Stimulated activated CD4-positive, alpha-beta T cell treated with anti-CD3 and anti-CD28 coated beads, Interleukin-4, amount 100 ng/mL, for 1 hour (primary cell): ENCODE measurements around the gene ATL1.
A peak's percentile ranks its signal among the peaks of the same experiment; 100 is the strongest.
"Not testable (repeated sequence)": the region's sequence is repeated elsewhere in the genome, so short reads cannot be mapped to it uniquely, and the experiment has no call there.

Source experiments
- DNase-seq: peaks from one replicate; pipeline ENCODE4 v3.0.0-alpha.2; 2020

ATL1 gene

DNA sequence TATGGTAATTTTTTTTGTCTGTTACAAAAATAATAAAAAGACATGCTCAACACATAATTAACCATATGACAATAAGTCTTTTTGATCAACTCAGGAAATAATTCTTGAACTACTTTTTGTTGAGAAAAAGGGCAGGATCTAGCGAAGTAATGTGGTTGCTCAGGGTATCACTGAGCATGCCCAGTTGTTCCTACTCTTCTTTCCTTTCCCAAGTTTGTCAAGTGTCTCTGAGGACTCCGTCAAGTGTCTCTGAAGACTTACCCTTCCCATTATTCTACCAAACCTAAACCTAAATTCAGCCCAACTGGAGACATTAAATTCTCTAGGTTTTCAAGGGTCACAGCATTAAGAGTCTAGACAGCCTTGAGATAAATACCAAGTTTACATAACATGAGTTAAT is 104.6 kb downstream of the ATL1 start:
- DNase-seq, result not testable (repeated sequence)

GRCh38 chr14:50665300-50665699 is 105.4 kb downstream of the ATL1 start:
- DNase-seq, result not testable (repeated sequence)

GRCh38 chr14:50666772-50667683 is 107.1 kb downstream of the ATL1 start:
- peak; percentile 7 for DNase-seq

GRCh38 chr14:50667684-50667995 is 107.7 kb downstream of the ATL1 start:
- DNase-seq, result peak; percentile 29

- peak; percentile 63 for DNase-seq
Measured at GRCh38 chr14:50667996-50668825, 108.3 kb downstream of the ATL1 start, which contains the start of gene SAV1. Gene SAV1 (minus strand): TSS chr14:50668306. CDS start chr14:50667967, 339 bp downstream.

- DNase-seq, result no peak
Measured at GRCh38 chr14:50668826-50669143, 108.8 kb downstream of the ATL1 start.

DNA sequence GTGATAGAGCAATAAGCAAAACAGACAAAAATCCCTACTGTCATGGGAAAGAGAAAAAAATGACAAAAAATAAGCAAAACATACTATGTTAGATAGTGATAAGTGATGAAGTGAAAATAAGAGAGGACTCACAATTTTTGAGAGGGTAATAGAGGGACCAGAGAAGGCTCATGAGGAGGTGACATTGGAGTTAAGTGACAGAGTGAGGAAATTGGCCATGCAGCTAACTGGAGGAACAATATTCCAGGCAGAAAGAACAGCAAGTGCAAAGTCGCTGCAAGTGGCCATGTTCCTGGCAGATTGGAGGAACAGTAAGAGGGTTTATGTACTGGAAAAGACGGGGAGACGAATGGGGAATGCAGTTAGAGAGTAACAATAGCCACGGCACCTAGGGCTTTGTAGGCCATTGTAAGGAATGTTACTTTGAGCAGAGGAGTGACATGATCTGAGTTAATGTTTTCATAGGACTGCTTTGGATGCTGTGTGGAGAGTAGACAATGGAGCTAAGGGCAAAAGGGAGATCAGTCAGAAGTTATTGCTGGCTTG is 109.6 kb downstream of the ATL1 start:
- no peak for DNase-seq

- DNase-seq, result no peak
Measured at GRCh38 chr14:50670196-50670865, 110.4 kb downstream of the ATL1 start.

- DNase-seq, result no peak
Measured at GRCh38 chr14:50670866-50671256, 110.9 kb downstream of the ATL1 start.

DNA sequence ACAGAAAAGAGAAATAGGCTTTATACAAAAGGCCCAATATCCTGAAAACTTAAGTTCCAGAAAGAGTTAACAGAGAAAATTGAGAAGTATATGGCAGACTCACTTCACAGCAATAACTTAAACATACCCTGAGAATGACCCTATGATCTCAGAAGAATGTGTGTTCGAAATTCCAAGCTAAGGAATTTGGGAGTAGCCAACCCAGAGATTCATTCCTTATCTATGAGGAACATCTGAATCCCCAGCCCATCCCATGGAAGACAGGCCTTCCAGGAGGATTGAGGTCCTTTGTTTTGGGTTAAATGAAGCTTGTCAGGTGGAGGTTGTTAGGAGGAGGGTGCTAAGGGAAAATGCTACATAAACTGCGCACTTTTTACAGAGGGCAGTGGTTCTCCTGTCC is 115.7 kb downstream of the ATL1 start:
- DNase-seq, result no peak

- no peak for DNase-seq
Measured at GRCh38 chr14:50676814-50677516, 117.0 kb downstream of the ATL1 start.

- DNase-seq, result no peak
Measured at GRCh38 chr14:50677527-50678063, 117.7 kb downstream of the ATL1 start.

DNA sequence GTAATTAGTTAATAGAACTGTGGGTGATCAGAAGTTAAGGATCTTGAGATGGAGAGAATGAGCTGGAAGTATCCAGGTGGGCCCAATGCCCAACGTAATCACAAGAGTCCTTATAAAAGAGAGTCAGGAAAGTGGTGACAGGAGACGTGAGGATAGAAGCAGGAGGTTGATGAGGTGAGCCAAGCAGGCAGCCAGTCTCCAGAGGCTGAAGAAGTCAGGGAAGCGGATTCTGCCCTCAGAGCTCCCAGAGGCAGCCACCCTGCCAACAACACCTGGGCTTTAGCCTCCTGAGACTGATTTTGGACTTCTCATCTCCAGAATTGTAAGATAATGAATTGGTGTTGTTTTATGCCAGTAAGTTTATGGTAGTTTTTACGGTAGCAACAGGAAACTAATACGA is 118.2 kb downstream of the ATL1 start:
- DNase-seq, result no peak

DNA sequence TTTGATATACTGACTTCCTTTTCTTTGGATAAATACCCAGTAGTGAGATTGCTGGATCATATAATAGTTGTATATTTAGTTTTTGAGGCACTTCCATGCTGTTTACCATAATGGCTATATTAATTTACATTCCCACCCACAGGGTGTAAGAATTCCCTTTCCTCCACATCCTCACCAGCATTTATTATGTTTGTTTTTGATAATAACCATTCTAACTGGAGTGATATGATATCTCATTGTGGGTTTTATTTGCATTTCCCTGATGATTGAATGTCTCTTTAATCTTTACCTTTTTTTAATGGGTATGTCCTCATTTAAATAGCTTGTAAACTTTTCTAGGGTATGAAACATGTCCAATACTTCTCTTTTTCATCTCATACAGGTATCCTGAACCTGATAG is 119.7 kb downstream of the ATL1 start:
- no peak for DNase-seq
